Ascending aorta (tissue), 2 donors: ENCODE measurements around the gene UBB. TPM values are rescaled to one million over a fixed set of nuclear protein-coding genes. Genes with fewer than 3 reads are reported as not detected.
"Not testable (repeated sequence)": the region's sequence is repeated elsewhere in the genome, so short reads cannot be mapped to it uniquely, and the experiment has no call there.

Experiments
- DNase-seq, 2 donors: peaks; one replicate each; pipeline ENCODE4 v3.0.0-alpha.2; 2019; ENCODE audit warnings: low spot score in 2 of 2
- H3K27ac ChIP-seq, 2 donors: fragments of 200-600 bp; sonication (generic); one replicate each; pipeline ENCODE4 v1.5.1; 2016 to 2017; ENCODE audit warnings: mild to moderate bottlenecking in 1 of 2
- H3K27me3 ChIP-seq: fragments of 200-600 bp; sonication (generic); one replicate; pipeline ENCODE4 v1.5.1; 2017
- H3K36me3 ChIP-seq, 2 donors: fragments of 200-600 bp; sonication (generic); one replicate each; pipeline ENCODE4 v1.5.1; 2016
- H3K4me1 ChIP-seq, 2 donors: fragments of 200-600 bp; sonication (generic); one replicate each; pipeline ENCODE4 v1.5.1; 2016 to 2017; ENCODE audit warnings: mild to moderate bottlenecking in 1 of 2
- H3K4me3 ChIP-seq, 2 donors: fragments of 200-600 bp; sonication (generic); one replicate each; pipeline ENCODE4 v1.5.1; 2016 to 2017; ENCODE audit warnings: mild to moderate bottlenecking in 1 of 2
- H3K9me3 ChIP-seq, 2 donors: fragments of 200-600 bp; sonication (generic); one replicate each; pipeline ENCODE4 v1.5.1; 2016
- CTCF ChIP-seq, 3 experiments: fragments of 200-600 bp in 2 of 3; fragments of 450-650 bp in 1 of 3; sonication (generic) in 2 of 3; IDR thresholded peaks; one replicate each; pipeline ENCODE4 v1.5.1; 2016 to 2019; ENCODE audit warnings: antibody characterized with exemption in 3 of 3, mild to moderate bottlenecking in 1 of 3, moderate library complexity in 1 of 3
- intact Hi-C: fragments of 100-400 bp; cut with DNase I; formaldehyde crosslinking; loops from one replicate; pipeline ENCODE4 v1.15.1; 2023
- total RNA-seq: library from RNA; depleted of rRNA; stranded (reverse); fragments of >200 nt; gene quantifications from one replicate; pipeline ENCODE4 v1.1.0, GENCODE V29; 2016

UBB gene
- total RNA-seq, 1 donor from 2014 or later: 615 TPM

GRCh38 chr17:16383772-16384287 is 2.9 kb downstream of the UBB start:
- H3K9me3 ChIP-seq: no peaks in the 10 kb centered on the region
- intact Hi-C loops: loop anchor here (5.0 kb wide), 1 partner anchor 138 kb away; no protein-coding TSS in a partner anchor
- peaks cover 15 to 28% of the 10 kb centered on the region in 2 donors for H3K36me3 ChIP-seq
- H3K4me1 ChIP-seq: peaks cover 8 to 19% of the 10 kb centered on the region in 2 donors
- TF ChIP-seq CTCF (IDR thresholded peaks at IDR 0.05): no peak
- H3K27me3 ChIP-seq: no peaks in the 10 kb centered on the region
- DNase-seq: no peak
- no peak overlapping the region for H3K27ac ChIP-seq
- no peak overlapping the region for H3K4me3 ChIP-seq

GRCh38 chr17:16384557-16384956 is 3.7 kb downstream of the UBB start:
- Histone ChIP-seq H3K36me3 (peaks cover 15 to 28% of the 10 kb centered on the region in 2 donors), H3K27me3 (no peaks in the 10 kb centered on the region), H3K4me1 (peaks cover 8 to 19% of the 10 kb centered on the region in 2 donors), H3K27ac (no peak overlapping the region), H3K4me3 (no peak overlapping the region), H3K9me3 (no peaks in the 10 kb centered on the region)
- no peak for TF ChIP-seq CTCF (IDR thresholded peaks at IDR 0.05)
- no peak for DNase-seq
- intact Hi-C loops: loop anchor here (5.0 kb wide), 1 partner anchor 138 kb away; no protein-coding TSS in a partner anchor

GRCh38 chr17:16386126-16386507 is 5.2 kb downstream of the UBB start:
- DNase-seq, H3K27me3 ChIP-seq, H3K27ac ChIP-seq, H3K9me3 ChIP-seq: not testable (repeated sequence)
- peaks cover 8 to 15% of the 10 kb centered on the region in 2 donors for H3K4me1 ChIP-seq
- H3K36me3 ChIP-seq: peaks cover 15 to 28% of the 10 kb centered on the region in 2 donors
- H3K4me3 ChIP-seq: peak overlapping the region in 1 of 2 donors; percentile 66
- intact Hi-C loops: loop anchor here (1.0 kb wide), 1 partner anchor 52 kb away; no protein-coding TSS in a partner anchor

GRCh38 chr17:16391451-16391850 is 10.6 kb downstream of the UBB start:
- intact Hi-C loops: no loop called here
- H3K4me1 ChIP-seq: peaks cover 0 to 8% of the 10 kb centered on the region in 2 donors
- no peak for TF ChIP-seq CTCF (IDR thresholded peaks at IDR 0.05)
- no peak for DNase-seq
- no peak overlapping the region for H3K27ac ChIP-seq
- H3K27me3 ChIP-seq: no peaks in the 10 kb centered on the region
- H3K36me3 ChIP-seq: no peaks in the 10 kb centered on the region
- no peak overlapping the region for H3K4me3 ChIP-seq
- no peaks in the 10 kb centered on the region for H3K9me3 ChIP-seq

GRCh38 chr17:16392491-16392890 is 11.6 kb downstream of the UBB start:
- peaks cover 0 to 11% of the 10 kb centered on the region in 2 donors for H3K4me1 ChIP-seq
- H3K9me3 ChIP-seq, H3K36me3 ChIP-seq, H3K27me3 ChIP-seq, H3K4me3 ChIP-seq, intact Hi-C loops, DNase-seq, H3K27ac ChIP-seq: not testable (repeated sequence)

GRCh38 chr17:16395887-16396286 is 15.0 kb downstream of the UBB start:
- intact Hi-C loops, H3K9me3 ChIP-seq, H3K36me3 ChIP-seq, H3K27me3 ChIP-seq, H3K4me3 ChIP-seq: not testable (repeated sequence)
- Histone ChIP-seq H3K4me1 (peaks cover 0 to 11% of the 10 kb centered on the region in 2 donors), H3K27ac (peak overlapping the region; percentile 88 to 90)
- peak in 1 of 2 donors; percentile 85 for DNase-seq

- H3K9me3 ChIP-seq, DNase-seq, H3K36me3 ChIP-seq, H3K27me3 ChIP-seq, intact Hi-C loops, H3K4me3 ChIP-seq: not testable (repeated sequence)
- peak overlapping the region; percentile 88 to 90 for H3K27ac ChIP-seq
- H3K4me1 ChIP-seq: peaks cover 0 to 11% of the 10 kb centered on the region in 2 donors
Measured at GRCh38 chr17:16396693-16397092, 15.8 kb downstream of the UBB start.
